Activated CD4-positive, alpha-beta T cell treated with anti-CD3 and anti-CD28 coated beads, Interleukin-2, amount 50 U/mL, for 16 hours (primary cell): ENCODE results near the gene SCN4A.

Source experiments
- DNase-seq: peaks from one replicate; pipeline ENCODE4 v3.0.0-alpha.2; 2020

SCN4A gene

DNA sequence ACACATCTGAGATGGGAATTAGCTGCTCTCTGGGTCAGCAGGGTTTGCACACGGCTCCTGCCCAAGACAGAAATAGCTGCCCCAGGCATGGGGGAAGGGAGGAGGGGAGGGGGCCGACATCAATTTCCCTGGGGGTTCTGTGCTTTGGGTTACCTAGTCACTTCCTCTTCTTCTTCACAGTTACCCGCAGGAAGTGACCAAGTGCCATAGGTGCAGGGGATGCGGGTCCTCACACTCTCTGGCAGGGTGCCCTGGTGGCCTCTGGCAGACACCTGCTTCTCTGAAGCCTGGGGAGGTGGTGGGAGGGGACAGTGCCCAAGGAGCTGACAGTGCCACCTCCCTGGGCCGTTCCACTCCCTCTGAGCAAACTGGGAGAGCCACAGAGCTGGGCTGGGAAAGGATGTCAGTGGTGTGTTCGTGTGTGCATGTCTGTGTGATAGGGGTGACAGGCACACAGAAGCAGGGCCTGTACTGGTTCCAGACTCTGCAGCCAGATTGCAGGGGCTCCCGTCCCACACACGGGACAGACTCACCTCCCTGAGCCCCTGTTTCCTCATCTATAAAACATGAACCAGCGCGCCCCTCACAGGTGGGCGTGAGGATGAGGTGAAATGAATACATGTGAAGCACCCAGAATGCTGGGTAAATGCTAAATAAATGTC lies 18.2 kb downstream of the SCN4A start:
- DNase-seq, result no peak

DNA sequence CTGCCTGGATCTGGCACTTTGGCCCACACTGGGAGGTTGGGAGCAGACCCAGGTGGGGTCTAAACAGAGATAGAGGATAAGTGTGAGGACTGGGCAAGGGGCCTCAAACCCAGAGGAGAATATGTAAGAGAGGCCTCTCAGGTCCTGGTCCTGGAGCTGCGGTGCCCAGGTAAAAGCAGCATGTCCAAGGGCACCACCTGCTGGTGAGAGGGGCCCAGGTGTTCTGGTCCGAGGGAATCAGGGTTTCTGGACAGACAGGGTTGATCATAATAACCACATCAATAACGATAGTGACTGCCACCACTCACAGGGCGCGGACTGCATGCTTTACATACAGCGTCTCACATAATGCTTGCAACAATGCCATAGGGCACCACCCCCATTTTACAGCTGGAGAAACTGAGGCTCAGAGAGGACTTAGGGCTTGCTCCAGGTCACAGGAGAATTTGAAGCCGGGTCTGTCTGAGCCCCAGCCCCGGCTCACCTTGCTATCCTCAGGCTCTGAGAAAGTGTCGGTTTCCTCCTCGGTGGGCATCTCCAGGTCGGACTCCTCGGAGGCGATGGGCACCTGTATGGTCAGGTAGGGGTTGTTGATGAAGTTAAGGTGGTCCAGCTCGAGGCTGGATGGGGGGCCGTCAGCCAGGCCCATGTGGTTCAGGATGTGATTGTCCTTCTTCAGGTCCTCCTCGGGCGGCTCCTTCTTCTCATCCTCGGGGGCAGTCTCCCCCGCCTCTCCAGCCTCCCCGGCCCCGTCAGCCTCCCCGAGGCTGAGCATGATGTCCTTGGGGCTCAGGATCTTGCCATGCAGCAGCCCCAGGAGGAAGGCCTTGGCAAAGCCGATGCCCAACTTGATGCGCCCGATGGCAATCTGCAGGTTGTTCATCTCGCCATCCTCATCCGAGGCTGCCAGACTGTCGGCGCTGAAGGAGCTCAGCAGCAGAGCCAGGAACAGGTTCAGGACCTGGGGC lies 21.5 kb downstream of the SCN4A start:
- peak; percentile 14 for DNase-seq

DNA sequence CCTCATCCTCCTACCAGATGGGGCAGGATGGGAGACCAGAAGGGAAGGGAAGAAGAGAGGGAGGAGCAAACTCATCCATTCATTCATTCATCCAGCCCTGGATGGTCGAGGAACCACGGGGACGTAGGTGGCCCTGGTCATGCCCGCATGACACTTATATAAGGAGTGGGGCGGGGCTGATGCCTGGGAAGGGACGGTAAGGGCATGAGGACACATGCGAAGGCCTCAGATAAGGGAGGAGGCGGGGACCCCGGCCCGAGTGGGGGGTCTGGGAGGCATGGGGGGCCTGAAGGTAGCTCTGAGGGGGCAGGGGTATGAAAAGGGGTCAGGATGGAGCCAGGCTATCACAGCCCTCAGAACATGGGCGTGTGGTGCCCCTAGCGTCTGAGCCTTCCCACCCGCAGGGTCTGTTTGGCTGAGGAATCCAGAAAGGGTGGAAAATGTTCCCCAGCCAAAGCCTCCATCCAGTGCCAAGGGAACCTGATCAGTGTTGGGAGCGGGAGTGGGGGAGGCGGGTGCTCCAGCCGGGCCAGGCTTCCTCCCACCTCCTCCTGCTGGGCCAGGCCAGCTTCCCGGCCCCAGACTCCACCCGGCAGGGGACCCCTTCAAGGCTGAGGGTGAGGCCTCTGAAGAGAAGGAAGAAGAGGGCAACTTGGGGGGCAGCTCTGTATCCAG lies 23.0 kb downstream of the SCN4A start:
- DNase-seq, result no peak

DNA sequence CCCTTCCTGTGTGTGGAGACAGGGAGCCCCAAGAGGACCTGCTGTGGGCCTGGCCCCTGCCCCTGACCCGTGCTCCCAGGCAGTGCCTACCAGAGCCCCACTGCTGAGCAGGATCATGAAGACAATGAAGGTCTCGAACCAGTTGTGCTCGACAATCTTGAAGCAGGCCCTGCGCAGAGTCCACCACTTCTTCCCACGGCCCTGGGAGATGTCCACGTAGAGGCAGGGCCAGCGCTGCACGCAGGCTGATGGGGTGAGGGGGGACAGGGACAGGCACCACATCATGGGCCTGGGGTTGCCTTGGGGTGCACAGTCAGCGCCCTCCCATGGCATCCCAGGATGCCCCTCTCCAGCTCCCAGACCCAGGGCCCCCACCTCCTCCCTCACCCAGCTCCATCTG lies 24.2 kb downstream of the SCN4A start:
- no peak for DNase-seq

DNA sequence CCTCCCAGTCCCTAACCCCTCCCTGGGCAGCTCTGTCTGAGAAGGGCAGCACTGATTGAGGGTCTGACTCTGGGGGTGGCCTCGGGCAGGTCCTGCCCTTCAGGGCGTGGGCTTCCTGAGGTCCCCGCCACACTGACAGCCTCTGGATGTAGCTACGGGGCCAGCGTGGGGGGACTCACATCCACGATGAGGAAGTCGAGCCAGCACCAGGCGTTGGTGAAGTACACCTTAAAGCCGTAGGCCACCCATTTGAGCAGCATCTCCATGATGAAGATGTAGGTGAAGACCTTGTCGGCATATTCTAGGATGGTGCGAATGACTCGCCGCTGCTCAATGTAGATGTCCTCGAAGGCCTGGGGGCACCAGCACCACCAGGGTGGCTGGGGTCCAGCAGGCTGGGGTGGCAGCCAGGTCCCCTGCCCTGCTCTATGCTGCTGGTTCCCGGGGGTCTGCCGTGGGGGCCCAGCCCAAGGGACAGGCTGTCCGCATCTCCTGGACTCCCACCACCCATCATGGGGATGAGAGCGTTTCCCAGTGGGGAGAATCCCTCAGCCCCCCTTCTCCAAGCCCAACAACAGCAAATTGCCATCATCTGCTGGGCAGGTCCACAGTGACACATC lies 24.9 kb downstream of the SCN4A start:
- DNase-seq, result no peak

DNA sequence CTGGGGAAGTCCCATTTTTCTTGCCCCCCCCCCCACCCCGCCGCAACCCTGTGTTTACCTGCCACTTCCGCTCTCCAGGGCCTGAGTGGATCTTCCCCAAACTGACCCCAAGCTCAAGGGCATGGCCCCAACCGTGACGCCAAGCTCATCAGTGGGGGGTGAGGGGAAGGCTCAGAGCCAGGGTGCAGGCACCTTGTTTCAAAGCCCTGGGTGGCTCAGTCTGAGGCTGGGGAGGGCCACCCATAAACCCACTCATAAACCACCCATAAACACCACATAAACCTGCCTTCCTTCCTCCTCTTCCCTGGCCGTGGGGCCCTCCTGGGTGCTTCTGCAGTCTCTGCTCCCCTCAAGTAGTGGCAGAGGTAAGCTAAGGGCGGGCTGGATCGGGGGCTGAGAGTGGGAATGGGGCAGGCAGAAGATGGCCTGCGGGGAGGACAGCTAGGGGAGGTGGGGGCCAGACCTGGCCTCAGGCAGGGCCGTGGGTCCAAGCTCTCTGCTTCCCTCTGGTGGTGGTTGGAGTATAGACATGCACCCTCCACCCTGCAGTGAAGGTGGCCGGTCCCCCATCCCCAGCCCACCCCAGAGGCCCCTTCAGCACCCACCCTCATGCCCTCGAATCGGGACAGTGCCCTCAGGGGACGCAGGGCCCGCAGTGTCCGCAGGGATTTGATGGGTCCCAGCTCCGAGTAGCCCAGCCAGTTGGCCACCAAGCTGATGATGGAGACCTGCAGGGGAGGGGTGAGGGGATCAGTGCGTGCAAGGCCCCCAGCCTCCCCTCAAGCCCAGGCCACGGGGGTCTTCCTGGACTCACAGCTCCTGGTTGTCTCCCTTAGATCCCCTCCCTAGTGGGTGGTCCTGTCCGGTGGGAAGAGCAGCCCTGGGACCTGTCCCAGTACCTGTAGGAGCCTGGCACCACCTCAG lies 26.0 kb downstream of the SCN4A start:
- DNase-seq, result peak; percentile 69

DNA sequence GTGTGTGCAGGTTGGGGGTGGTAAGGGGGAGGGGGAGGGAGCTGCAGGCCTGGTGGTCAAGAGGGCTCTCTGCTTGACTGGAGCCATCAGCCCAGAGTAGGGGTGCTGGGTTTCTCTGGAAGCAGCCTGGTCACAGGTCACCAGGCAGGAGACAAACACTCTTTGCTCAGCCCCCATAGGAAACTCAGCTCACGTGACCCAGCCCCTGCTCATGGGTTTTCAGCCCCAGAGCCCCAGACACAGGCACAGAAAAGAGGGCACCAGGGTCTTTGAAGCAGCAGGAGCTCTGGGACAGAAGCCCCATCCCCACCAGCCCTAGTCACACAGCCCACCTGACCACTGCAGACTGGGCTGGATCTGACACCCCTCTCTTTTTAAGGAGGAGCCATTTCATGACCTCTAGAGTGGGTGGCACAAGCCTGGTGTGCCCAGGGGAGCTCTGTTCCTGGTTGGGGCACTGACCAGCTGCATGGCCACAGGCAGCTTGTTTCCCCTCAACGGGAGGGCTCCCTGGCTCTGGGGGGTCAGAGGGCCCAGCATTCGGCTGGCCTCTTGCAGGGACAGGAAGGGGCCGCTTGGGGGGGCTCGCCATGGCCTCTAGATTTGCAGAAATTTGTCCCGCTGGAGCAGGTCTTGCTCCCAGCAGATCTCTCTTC lies 26.8 kb downstream of the SCN4A start:
- DNase-seq, result no peak

DNA sequence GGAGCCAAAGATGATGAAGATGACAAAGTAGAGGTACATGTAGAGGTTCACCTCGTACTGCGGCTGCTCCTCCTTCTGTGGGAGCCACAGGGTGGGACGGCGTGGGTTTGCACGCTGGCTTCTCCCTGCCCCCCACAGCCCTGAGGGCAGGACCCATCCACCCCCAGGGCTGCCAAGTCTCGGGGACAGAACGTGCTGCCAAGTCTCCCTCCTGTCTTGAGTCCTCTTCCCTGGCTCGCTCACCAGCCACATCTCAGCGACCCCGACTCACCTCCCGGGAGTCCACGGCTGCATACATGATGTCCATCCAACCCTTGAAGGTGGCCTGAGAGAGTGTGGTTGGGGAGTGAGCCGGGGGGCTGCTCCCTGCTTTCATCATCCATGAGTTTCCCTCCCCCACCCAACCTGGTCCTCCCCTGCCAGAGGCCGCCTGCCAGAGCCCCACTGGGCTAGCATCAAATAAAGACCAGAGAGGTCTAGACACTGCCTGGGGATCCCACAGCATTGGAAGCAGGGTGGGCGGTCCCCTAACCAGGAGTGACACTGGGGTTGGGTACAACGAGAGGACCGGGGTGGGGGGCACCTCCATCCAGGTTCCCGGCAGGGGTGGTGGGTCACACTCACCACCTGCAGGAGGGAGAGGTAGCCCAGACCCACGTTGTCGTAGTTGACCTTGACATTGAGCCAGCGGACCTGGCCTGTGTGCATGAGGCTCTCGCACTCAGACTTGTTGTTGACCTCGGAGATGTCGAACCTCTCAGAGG lies 27.8 kb downstream of the SCN4A start:
- no peak for DNase-seq

DNA sequence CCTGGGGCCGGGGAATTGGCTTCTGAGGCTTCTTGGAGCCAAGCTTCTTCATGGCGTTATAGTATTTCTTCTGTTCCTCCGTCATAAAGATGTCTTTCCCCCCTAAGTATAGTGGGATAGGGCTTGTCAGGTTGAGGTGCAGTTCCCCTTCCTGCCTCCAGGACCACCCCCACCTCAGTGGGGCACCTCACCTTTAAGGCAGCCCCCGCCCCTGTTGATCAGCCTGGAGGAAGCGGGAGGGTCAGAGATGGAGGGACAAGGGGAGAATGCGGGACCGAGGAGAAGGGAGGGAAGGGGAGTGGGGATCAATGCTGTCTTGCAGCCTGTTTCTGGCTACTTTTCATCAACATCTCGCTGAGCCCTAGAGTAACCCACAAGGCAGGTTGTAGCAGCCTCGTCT lies 29.0 kb downstream of the SCN4A start:
- no peak for DNase-seq

DNA sequence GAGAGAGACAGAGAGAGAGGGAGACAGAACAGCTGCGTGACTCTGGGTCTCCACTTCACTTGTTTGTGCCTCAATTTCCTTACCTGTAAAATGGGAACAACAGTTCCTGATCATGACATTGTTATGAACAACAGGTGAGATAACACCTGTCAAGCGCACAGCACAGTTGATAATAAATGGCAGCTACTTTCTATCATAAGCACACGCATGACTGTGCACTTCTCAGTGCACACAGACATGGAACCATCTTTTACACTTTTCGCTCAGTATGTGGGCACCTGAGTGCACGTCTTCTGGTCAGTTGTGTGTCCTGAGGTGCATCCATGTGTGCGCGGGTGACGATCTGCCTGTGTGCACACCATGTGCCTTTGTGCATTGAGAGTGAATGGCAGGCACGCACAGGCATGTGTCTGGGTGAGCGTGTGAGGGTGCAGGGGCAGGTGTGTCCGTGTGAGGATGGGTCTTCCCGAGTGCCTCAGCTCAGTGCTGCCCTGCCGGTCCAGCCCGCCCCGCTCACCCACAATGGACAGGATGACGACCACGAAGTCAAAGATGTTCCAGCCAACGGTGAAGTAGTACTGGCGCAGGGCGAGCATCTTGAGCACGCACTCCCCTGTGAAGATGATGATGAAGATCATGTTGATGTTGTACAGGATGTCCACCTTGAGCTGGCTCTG lies 30.3 kb downstream of the SCN4A start:
- no peak for DNase-seq

DNA sequence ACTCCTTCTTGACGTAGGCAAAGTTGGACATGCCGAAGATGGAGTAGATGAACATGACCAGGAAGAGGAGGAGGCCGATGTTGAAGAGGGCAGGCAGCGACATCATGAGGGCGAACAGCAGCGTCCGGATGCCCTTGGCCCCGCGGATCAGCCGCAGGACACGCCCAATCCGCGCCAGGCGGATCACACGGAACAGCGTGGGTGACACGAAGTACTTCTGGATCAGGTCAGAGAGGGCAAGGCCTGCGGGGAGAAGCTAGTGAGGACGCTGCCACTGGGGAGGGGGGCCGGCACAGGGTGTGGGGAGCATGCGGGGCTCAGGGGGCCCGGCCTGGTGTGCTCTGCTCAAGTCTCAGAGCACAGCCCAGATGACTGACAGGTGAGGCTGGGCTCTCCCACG lies 31.0 kb downstream of the SCN4A start:
- DNase-seq, result no peak

DNA sequence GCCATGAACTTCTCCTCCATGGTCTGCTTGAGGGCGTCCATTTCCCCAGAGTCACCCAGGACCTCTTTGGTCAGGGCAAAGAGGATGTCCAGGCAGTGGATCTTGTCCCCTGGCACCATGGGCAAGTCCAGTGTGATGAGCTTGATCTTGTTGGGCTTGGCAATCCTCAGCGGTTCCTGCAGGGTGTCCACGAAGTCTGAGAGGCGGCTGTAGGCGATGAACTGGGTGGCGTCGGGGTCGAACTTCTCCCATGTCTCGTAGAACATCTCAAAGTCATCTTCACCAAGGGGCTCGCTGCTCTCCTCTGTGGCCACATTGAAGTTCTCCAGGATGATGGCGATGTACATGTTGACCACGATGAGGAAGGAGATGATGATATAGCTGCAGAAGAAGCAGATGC lies 31.6 kb downstream of the SCN4A start:
- DNase-seq, result no peak

DNA sequence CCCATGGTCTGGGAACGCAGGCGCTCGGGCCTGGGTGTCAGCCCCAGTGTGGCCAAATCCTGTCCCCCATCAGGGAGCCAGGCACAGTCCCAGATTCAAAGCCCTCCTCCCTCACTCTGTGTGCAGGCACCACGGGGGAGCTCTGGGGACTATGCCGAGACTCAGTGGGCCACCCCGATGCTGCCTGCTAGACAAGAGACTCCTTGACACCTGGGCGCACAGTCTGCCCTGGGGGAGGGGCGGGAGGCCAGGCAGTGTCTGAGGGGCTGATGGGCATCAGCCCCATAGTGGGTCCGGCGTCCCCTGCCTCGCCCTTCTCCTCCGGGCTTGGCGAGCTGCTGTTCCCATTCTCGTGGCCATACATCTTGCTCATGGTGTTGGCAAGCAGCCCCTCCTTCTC lies 32.1 kb downstream of the SCN4A start:
- no peak for DNase-seq

DNA sequence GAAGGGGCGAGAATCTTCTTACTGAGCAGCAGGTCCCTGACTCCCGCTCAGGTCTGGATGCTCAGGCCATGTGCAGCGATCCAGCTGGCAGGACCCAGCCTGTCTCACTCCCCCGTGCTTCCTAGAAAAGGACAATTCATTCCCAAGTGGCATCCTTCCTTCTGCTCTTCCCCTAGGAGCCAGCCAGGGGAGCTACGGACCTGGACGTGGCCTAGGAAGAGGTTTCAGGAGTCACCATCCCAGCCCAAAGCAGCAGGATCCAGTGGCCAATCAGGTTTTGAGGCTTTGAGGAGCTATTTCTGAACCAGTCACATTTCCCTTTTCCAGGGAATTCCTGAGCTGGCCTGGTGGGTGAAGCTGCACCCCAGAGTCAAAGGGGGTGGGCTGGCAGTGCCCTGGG lies 32.8 kb downstream of the SCN4A start:
- DNase-seq, result no peak

DNA sequence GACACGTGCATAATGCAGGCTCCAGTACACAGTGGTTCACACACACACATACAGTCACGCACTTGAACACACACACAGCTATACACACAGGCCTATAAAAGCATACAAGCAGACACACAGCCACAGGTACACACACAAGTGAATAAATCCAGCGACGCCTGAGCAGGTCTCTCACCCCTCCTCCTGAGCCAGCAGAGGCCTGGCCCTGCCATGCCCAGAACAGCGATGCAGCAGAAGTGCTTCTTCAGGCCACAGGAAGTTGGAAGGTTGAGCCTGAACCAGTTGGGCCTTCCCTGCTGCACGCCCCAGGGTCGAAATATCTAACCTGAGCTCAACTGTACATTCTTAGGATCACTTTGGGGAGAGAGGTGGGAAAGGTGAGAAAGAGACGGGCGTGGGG lies 33.3 kb downstream of the SCN4A start:
- no peak for DNase-seq

DNA sequence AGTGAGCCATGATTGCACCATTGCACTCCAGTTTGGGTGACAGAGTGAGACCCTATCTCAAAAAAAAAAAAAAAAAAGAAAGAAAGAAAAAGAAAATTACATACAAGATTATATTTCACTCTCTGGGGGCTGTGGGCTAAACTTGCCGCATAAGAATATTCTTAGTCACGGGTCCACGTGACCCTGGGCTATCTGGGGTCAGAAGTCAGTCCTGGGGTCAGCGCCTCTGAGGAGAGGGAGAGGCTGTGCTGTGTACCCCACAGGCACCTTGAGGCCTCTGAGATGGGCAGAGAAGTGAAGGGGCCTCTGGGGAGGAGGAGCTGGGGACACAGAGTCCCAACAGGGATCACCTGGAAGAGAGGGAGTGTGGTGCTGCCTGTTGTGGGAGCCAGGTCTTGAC lies 34.8 kb downstream of the SCN4A start:
- DNase-seq, result no peak

DNA sequence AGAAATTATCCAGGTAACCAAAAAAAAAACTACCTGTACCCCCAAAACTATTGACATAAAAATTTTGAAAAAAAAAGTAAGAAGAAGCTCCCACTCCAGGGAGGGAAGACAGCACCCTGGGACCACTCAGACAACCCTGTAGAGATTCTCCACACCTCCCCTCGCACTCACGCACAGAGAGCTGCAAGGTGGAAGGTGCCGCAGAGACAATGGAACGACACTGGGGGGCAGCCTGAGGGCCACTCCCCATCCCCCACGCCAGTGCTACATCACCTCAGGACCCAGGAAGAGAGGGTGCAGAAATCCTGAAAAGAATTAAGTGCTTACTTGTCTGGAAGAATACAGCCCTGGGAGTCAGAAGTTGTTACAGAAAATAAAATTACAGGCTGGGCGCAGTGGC lies 35.4 kb downstream of the SCN4A start:
- no peak for DNase-seq

DNA sequence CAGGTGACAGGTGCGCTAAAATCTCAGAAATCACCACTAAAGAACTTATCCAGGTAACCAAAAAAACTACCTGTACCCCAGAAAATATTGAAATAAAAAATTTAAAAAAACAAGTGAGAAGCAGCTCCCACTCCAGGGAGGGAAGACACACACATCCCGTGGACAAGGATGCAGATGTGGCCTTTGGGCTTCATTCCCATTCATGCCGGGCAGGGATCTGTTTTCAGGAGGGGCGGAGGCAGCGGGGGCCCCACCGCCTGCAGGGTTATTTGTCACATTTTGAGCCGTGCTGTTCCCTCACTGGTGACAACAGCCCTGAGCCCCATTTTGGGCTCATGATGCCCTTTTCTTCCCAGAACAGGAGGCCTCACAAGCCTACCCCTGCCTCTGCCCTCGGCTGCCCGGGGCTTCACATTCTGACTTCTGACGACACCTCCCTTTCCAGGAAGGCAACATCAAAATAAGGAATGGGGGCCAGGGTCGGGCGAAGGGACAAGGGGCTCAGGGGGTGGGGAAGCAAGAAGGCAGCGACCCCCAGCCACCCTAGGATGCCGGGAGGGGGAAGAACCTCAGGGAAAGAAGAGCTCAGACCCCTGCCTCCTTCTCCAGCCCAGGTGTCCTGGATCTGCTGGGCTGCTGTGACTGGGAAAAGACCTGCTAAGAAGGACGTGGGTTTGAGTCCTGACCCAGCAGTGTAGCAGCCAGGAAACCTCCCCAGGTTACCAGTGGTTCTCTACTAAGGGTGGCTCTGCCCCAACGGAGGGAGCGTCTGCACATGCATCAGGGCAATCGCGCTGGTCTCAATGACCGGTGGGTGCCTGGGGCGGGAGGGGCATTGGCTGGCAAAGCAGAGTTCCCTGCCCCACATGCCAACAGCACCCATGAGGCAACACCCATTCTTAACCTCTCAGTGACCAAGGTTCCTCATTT lies 38.3 kb downstream of the SCN4A start:
- DNase-seq, result no peak

DNA sequence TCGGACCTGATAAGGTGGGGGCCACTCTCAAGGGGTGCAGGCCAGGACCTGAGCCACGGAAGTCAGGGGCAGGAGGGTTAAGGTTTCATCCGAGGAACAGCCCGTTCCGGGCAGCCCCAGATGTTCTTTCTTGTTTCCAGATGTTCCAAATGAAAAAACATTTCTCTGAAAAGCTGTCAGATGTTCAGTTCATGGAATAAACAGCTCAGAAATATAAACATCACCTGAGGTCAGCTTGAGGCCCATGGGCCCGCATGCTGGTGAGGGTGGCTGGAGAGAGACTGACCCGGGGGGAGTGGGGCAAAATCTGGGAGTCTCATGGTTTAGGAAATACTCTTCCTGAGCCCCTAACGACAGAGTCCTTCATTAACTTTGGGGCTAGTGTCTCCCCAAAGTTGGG lies 39.1 kb downstream of the SCN4A start:
- no peak for DNase-seq
